HCT116 (cell line): Measurements from ENCODE around the gene FSTL4. TPM values are rescaled to one million over a fixed set of nuclear protein-coding genes. Genes with fewer than 3 reads are reported as not detected.

Experiments used
- ATAC-seq: fragments of 200-7000 bp; cut with Tn5 transposase; 2 replicates; pipeline ENCODE4 v1.9.1; 2020; ENCODE audit warnings: mild to moderate bottlenecking, moderate library complexity
- BruUV-seq: library from RNA; stranded (reverse); fragments of 400-500 nt; replicated peaks from 2 replicates; lab custom pipeline; 2021; lab: Mats Ljungman, UMichigan
- CTCF ChIA-PET: fragments of 300-600 bp; sonication (Branson Sonifier 250); formaldehyde crosslinking; loops from one replicate; lab custom pipeline; 2021; ENCODE audit warnings: antibody characterized with exemption; lab: Charles Lee
- POLR2A ChIA-PET: fragments of 300-600, 350-600 bp; sonication (Branson Sonifier 250); formaldehyde crosslinking; loops from one replicate; lab custom pipeline; 2021; ENCODE audit warnings: antibody characterized with exemption; lab: Charles Lee
- RAD21 ChIA-PET, 2 experiments: fragments of 300-600 bp; sonication (Branson Sonifier 250); formaldehyde crosslinking; loops; one replicate each; lab custom pipeline; 2023; ENCODE audit warnings: low total read pairs in 2 of 2; ENCODE audit not compliant: uncharacterized antibody in 2 of 2, unreplicated experiment in 2 of 2, low non-redundant PET in 1 of 2; lab: Charles Lee
- DNase-seq: peaks from one replicate; pipeline ENCODE4 v3.0.0-alpha.2; 2010; ENCODE audit warnings: low read depth, low spot score
- H2AFZ ChIP-seq: fragments of 200-600 bp; shearing (Covaris generic), sonication (generic); 2 replicates; pipeline ENCODE4 v1.6.1; 2017; ENCODE audit warnings: low read depth, mixed run types, mixed read lengths, antibody characterized with exemption, low read length; ENCODE audit not compliant: poor library complexity, severe bottlenecking
- H3K27ac ChIP-seq: 2 replicates; pipeline ENCODE4 v1.5.1; 2012; ENCODE audit warnings: low read depth, low read length
- H3K27me3 ChIP-seq: fragments of 200-600 bp; sonication (generic); 2 replicates; pipeline ENCODE4 v1.6.1; 2016; ENCODE audit warnings: mixed run types, low read length, mixed read lengths; ENCODE audit not compliant: insufficient read depth
- H3K36me3 ChIP-seq, 2 experiments: fragments of 200-500 bp in 1 of 2; fragments of 200-600 bp in 1 of 2; sonication (Bioruptor generic) in 1 of 2; sonication (generic) in 1 of 2; 2 replicates each; pipeline versions ENCODE4 v1.5.1 to v1.6.1; 2014 to 2016; ENCODE audit warnings: low read length in 2 of 2, inconsistent platforms in 1 of 2, mixed read lengths in 1 of 2, mixed run types in 1 of 2; ENCODE audit not compliant: insufficient read depth in 2 of 2, control insufficient read depth in 1 of 2
- H3K4me1 ChIP-seq, 2 experiments: fragments of 200-600 bp in 1 of 2; sonication (generic) in 1 of 2; 2 replicates each; pipeline versions ENCODE4 v1.5.1 to v1.6.1; 2012 to 2017; ENCODE audit warnings: low read length in 2 of 2, inconsistent platforms in 1 of 2, mild to moderate bottlenecking in 1 of 2, mixed read lengths in 1 of 2, mixed run types in 1 of 2, moderate library complexity in 1 of 2; ENCODE audit not compliant: insufficient read depth in 2 of 2, control insufficient read depth in 1 of 2
- H3K4me2 ChIP-seq: fragments of 200-600 bp; sonication (generic); 2 replicates; pipeline ENCODE4 v1.6.1; 2017; ENCODE audit warnings: mixed run types, low read length, mixed read lengths
- H3K4me3 ChIP-seq, 2 experiments: fragments of 200-600 bp in 1 of 2; sonication (generic) in 1 of 2; replicated peaks in 1 of 2; 2 replicates each; pipeline ENCODE4 v1.5.1; 2011 to 2016; ENCODE audit warnings: low read length in 2 of 2, control low read depth in 1 of 2, low read depth in 1 of 2, mild to moderate bottlenecking in 1 of 2, mixed read lengths in 1 of 2, mixed run types in 1 of 2
- H3K79me2 ChIP-seq: fragments of 200-600 bp; sonication (generic); 2 replicates; pipeline ENCODE4 v1.6.1; 2017; ENCODE audit warnings: mild to moderate bottlenecking, mixed run types, low read length, moderate library complexity, mixed read lengths; ENCODE audit not compliant: insufficient read depth
- H3K9ac ChIP-seq: fragments of 200-600 bp; sonication (generic); 2 replicates; pipeline ENCODE4 v1.6.1; 2016; ENCODE audit warnings: low read length, mixed read lengths
- H3K9me2 ChIP-seq: fragments of 200-600 bp; sonication (generic), shearing (Covaris generic); 2 replicates; pipeline ENCODE4 v1.6.1; 2017; ENCODE audit warnings: mixed run types, mild to moderate bottlenecking, moderate library complexity; ENCODE audit not compliant: insufficient read depth
- H3K9me3 ChIP-seq, 2 experiments: fragments of 200-500 bp in 1 of 2; fragments of 200-600 bp in 1 of 2; sonication (Bioruptor generic) in 1 of 2; sonication (generic) in 1 of 2; 2 replicates each; pipeline ENCODE4 v1.6.1; 2014 to 2017; ENCODE audit warnings: low read length in 2 of 2, mixed read lengths in 2 of 2, inconsistent platforms in 1 of 2, low read depth in 1 of 2, mild to moderate bottlenecking in 1 of 2, mixed run types in 1 of 2, moderate library complexity in 1 of 2; ENCODE audit not compliant: control insufficient read depth in 1 of 2, insufficient read depth in 1 of 2
- H4K20me1 ChIP-seq: fragments of 200-600 bp; sonication (generic), shearing (Covaris generic); 2 replicates; pipeline ENCODE4 v1.6.1; 2017; ENCODE audit warnings: mixed run types, mild to moderate bottlenecking, moderate library complexity; ENCODE audit not compliant: insufficient read depth
- ATF3 ChIP-seq: IDR thresholded peaks from 2 replicates; pipeline ENCODE4 v1.6.1; 2012
- CBX3 ChIP-seq: IDR thresholded peaks from 2 replicates; pipeline ENCODE4 v1.6.1; 2012; ENCODE audit warnings: low read depth
- ELF1 ChIP-seq: IDR thresholded peaks from 2 replicates; pipeline ENCODE4 v1.6.1; 2012; ENCODE audit warnings: low read depth, borderline replicate concordance
- SRF ChIP-seq: IDR thresholded peaks from 2 replicates; pipeline ENCODE4 v1.6.1; 2012; ENCODE audit warnings: low read depth
- TCF7L2 ChIP-seq: IDR thresholded peaks from 2 replicates; pipeline ENCODE4 v1.7.0; 2011; ENCODE audit warnings: borderline replicate concordance, inconsistent platforms; ENCODE audit not compliant: insufficient read depth, insufficient read length; ENCODE audit errors: extremely low read depth
- intact Hi-C: fragments of 100-400 bp; cut with micrococcal nuclease; formaldehyde crosslinking; loops from 2 replicates; pipeline ENCODE4 v1.10.0; 2022
- total RNA-seq: library from RNA; stranded (reverse); gene quantifications from one replicate; pipeline ENCODE4 v1.2.1, GENCODE V29; 2021; ENCODE audit not compliant: unreplicated experiment
- TF ChIP-seq, protein P1 (sequence below): IDR thresholded peaks from 2 replicates; pipeline ENCODE4 v1.6.1; 2012; ENCODE audit warnings: low read depth

The FSTL4 gene
- total RNA-seq, 1 experiment from 2014 or later, result 0.37 TPM

DNA sequence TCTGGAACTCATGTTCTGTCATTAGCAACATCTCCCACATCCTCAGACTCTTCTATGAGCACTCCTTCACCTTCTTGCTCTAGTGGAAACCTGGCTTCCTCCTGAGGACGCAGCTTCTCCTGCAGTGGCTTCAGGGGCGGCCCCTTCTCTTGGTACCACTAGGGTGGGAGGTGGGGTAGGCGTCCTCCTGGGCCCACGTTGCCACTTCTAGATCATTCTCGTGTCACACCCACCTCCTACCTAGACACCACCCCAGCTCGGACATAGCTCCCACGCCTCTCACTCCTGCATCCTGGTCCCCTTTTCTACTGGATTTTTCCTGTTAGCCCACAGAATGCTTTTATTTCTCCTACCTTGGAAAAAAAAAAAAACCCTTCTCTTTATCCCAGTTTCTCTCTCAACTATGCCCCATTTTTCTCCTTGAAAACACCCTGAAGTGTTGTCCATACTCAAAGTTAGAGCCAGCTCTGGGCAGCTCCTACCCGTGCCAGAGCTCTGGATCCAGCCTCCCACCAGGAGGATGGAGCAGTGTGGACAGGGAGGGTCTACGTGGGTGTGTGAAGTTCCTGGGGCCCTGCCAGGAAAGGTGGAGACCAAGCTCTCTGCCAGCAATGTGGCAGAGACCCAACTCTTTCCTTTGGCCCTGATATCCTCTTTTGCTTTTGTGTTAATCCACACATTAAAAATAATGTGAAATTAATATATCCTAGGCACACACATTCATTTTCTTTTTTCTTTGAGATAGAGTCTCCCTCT is 381.3 kb downstream of the FSTL4 start:
- Histone ChIP-seq H3K79me2 (no peaks in the 10 kb centered on the region), H3K27ac (no peak overlapping the region), H3K4me2 (no peak overlapping the region), H3K4me3 (no peak overlapping the region), H2AFZ (no peak overlapping the region), H3K9me2 (no peaks in the 10 kb centered on the region), H3K9me3 (no peaks in the 10 kb centered on the region), H3K36me3 (no peaks in the 10 kb centered on the region)
- CTCF ChIA-PET, result no interaction called here
- intact Hi-C loops, result no loop called here
- RAD21 ChIA-PET, result no interaction called here
- BruUV-seq, result no TSS peak
- TF ChIP-seq ATF3 (no peak), TCF7L2 (no peak), SRF (no peak), ELF1 (no peak), CBX3 (no peak)
- TF ChIP-seq, protein P1, sequence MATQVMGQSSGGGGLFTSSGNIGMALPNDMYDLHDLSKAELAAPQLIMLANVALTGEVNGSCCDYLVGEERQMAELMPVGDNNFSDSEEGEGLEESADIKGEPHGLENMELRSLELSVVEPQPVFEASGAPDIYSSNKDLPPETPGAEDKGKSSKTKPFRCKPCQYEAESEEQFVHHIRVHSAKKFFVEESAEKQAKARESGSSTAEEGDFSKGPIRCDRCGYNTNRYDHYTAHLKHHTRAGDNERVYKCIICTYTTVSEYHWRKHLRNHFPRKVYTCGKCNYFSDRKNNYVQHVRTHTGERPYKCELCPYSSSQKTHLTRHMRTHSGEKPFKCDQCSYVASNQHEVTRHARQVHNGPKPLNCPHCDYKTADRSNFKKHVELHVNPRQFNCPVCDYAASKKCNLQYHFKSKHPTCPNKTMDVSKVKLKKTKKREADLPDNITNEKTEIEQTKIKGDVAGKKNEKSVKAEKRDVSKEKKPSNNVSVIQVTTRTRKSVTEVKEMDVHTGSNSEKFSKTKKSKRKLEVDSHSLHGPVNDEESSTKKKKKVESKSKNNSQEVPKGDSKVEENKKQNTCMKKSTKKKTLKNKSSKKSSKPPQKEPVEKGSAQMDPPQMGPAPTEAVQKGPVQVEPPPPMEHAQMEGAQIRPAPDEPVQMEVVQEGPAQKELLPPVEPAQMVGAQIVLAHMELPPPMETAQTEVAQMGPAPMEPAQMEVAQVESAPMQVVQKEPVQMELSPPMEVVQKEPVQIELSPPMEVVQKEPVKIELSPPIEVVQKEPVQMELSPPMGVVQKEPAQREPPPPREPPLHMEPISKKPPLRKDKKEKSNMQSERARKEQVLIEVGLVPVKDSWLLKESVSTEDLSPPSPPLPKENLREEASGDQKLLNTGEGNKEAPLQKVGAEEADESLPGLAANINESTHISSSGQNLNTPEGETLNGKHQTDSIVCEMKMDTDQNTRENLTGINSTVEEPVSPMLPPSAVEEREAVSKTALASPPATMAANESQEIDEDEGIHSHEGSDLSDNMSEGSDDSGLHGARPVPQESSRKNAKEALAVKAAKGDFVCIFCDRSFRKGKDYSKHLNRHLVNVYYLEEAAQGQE, result no peak
- TF ChIP-seq, all 23 proteins: peak for 0
- Histone ChIP-seq H3K4me1 (peaks cover 16 to 43% of the 10 kb centered on the region in 2 experiments), H4K20me1 (no peaks in the 10 kb centered on the region), H3K9ac (no peak overlapping the region), H3K27me3 (no peaks in the 10 kb centered on the region)
- DNase-seq (no peak), ATAC-seq (no peak)
- POLR2A ChIA-PET, result no interaction called here
